Measurements from ENCODE around the gene TNFAIP8L3.
"Not testable (repeated sequence)": the region's sequence is repeated elsewhere in the genome, so short reads cannot be mapped to it uniquely, and the experiment has no call there.

The TNFAIP8L3 gene

GRCh38 chr15:51060030-51060673 is 34.6 kb downstream of the TNFAIP8L3 start:
- no peak for DNase-seq (ENCODE audit: low spot score)

GRCh38 chr15:51054535-51054934 is 40.2 kb downstream of the TNFAIP8L3 start:
- DNase-seq (ENCODE audit: low spot score) = no peak

DNA sequence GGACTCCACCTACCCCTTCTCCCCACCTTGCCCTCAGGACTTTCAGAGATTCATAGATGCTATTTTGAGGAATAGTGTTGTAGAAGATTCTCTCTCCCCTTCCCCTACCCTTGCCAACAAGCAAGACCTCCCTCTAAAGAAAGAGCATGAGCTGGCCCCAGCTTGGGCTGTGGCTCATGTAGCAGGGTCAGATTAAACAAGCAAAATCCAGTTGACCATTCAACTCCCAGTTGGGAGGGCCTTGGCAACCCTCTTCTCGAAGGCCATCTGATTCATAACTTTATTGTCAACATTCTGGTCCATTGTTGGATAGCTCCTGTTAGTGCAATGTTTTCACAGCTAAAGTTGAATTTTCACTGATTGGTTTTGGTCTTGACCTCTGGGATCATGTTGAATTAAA is 41.1 kb downstream of the TNFAIP8L3 start:
- no peak for DNase-seq (ENCODE audit: low spot score)

- peak; percentile 38 for DNase-seq (ENCODE audit: low spot score)
These were observed 42.9 kb downstream of the TNFAIP8L3 start for GRCh38 chr15:51051776-51052175.

DNA sequence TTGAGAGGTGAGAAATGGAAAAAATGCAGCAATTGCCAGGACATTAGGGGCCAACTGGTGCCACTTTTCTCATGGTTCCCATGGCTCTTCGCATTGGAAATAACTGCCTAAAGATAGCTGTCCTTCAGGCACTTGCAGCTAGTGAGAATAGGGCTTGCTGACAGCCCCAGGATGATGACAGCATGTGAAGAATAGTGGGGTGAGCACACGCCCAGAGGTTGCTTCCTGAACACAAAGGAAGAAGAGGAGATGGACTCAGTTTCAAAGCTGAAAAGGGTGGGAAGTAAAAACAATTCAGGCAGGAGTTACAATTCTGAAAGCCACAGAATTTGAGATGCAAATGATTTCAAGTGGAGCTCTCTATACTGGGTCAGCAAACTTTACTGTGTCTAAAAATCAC is 45.6 kb downstream of the TNFAIP8L3 start:
- DNase-seq (ENCODE audit: low spot score) = no peak

- no peak for DNase-seq (ENCODE audit: low spot score)
These were observed 46.4 kb downstream of the TNFAIP8L3 start for GRCh38 chr15:51048308-51048707.

DNA sequence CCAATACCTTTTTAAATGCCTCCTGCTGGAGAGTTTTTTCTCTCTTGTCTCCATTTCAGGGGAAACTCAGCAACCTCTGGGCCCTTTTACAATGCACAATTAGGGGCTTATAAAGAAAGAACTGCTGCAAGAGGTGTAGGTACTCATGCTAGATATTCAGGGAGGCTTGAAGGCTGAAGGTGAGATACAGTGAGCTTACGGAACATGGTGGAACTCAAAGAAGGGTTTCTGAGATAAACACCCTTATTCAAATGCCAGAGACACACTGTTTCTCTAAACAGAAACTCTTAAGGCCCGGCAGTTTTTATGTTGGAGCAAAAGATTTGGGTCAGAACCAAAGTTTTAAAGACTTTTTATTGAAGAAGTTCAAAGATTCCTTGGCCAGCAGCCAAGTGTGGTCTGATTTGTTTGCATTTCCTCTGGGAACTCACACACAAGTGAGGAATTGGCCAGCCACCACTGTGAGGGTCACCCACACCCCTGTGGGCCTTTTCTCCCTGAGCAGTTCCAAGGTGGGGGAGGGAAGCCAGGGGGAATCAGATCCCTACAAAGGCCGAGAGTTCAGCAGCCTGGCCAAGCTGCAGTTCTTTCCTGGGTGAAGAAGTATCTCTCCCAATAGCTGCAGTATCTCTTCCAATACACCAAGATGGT is 47.8 kb downstream of the TNFAIP8L3 start:
- peak; percentile 24 for DNase-seq (ENCODE audit: low spot score)

GRCh38 chr15:51046016-51046415 is 48.7 kb downstream of the TNFAIP8L3 start:
- no peak for DNase-seq (ENCODE audit: low spot score)

DNA sequence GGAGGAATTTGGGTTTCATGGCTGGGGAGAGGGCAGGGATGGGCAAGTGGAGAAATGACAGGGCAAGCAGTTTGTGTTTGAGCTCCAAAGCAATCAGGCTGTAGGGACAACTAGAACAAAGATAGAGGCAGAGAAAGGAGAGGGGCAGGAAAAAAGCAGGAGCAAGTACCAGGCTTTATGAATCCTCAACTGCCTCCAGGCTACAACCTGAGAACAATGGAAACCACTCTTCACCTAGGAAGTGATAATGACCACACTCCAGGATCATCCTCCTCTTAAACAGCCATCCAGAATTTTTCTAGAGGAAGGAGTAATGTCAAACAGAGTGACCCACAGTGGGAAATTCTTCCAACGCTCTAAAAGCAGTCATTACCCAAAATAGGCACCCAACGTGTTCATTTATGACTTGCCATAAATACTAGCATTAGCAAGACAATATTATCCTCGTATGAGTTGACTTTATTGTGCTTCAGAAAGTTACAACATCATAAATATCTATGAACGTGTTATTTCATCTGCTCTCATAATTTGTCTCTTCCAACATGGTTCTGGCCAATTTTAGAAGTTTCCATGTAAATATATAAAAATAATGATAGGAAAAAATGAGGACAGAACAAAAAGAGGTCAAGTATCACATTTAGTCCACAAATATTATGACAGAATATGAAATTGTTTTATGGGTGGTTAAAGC is 50.5 kb downstream of the TNFAIP8L3 start:
- no peak for DNase-seq (ENCODE audit: low spot score)

DNA sequence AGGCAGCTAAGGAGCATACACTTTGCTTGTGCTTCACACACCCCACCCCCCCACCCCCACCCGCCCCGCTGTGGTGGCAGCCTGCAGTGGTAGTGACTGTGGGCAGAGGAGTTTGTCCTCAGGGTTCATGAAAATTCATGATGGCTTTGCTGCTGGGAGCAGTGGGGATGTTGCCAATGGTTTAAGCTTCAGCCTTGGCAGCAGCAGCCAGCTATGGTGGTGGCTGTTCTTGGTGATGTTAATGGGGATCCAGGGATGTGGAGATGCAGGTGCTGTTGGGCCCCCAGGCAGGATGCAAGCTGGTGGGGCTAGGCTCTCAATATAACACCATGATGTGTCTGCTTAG is 55.8 kb downstream of the TNFAIP8L3 start:
- no peak for DNase-seq (ENCODE audit: low spot score)

DNA sequence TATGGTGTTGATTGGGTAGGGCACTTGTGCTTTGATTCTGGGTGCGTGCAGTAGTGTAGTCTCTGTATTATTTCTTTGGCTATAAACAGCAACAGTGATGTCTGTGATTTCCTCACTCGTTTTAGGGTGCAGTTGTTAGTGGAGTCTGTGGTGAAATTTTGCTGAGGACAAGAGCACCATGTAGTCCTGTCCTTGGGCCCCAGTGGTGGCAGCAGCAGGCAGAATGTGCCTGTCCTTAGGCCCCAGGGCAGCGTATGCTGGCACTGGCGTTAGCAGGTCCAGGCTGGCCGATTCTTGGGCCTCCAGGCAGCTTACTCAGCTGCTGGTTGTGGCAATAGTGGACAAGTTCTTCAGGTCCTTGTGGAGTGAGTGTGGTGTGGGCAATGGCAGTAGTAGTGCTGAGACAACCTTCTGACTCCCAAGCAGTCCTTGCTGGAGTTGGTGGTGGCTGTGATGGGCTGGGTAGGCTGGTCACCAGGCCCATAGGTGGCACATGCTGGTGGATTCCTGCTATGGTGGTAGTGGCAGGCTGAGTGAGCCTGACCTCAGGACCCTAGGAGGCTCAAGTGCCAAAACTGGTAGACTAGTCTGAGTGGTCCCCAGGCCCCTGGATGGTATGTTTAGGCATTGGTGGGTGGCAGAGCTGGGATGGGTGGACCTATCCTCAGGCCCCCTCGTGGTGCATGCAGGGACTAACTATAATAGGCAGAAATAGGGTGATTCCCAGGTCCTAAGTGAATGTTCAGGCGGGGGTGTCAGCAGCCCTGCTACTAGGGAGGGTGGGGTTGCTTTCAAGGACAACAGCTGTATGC is 56.3 kb downstream of the TNFAIP8L3 start:
- DNase-seq (ENCODE audit: low spot score) = no peak

GRCh38 chr15:51037474-51037873 is 57.2 kb downstream of the TNFAIP8L3 start:
- DNase-seq (ENCODE audit: low spot score) = not testable (repeated sequence)

DNA sequence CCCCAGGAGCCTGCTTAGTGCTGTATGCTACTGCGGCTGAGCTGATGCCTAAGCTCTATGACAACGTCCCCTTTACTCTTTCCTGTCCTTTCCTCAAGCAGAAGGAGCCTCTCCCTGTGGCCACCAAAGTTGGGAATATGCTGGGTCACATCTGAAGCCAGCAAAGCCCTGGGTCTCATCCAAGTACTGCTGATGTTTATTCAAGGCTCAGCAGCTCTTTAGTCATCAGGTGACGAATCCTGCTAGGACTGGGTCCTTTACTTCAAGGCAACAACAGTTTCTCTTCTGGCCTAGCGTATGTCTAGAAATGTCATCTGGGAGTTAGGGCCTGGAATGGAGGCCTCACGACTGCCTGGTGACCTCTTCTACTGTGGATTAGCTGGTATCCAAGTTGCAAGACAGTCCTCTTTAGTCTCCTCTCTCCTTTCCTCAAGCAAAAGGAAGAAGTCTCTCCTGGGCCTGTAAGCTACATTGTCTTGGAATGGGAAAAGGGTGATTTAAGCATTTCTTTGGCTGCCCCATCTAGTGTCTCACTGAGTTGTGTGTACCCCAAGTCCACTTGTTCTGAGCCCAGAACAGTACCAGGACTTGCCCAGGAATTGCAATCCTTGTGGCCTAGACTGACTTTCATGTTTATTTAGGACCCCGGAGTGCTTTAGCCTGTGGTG is 63.9 kb downstream of the TNFAIP8L3 start:
- no peak for DNase-seq (ENCODE audit: low spot score)

GRCh38 chr15:51025454-51025846 is 69.3 kb downstream of the TNFAIP8L3 start:
- DNase-seq (ENCODE audit: low spot score) = no peak

DNA sequence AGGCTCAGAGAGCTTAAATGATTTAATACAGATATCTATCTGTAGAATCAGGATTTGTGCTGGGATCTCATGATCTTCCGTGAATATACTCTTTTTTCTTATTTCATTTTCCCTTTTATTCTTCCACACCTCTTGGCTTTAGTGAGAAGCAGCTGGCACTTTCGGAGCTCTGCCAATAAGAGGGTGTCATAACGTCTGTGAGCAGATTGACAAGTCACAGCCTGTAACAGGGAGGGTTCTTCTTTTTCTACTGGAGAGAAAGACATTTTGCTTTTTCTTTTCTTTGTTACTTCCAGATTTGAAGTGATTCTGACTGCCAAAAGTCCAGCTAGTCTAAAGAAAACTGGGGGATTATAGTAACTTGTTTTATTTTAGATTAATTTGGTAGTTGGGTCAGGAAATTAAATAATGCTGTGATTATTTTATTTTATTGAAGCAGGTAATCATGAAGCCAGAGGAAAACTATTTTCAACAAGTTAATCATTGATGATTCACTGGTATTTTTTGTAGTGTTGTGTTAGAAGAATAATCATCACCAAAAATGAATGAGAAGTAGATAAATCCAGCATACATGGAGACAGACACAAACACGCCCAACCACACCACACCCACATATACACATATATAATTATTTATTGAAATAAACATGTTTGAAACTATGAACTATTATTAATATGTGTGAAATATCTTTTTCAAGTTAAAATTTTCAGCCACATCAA is 69.8 kb downstream of the TNFAIP8L3 start:
- no peak for DNase-seq (ENCODE audit: low spot score)

DNA sequence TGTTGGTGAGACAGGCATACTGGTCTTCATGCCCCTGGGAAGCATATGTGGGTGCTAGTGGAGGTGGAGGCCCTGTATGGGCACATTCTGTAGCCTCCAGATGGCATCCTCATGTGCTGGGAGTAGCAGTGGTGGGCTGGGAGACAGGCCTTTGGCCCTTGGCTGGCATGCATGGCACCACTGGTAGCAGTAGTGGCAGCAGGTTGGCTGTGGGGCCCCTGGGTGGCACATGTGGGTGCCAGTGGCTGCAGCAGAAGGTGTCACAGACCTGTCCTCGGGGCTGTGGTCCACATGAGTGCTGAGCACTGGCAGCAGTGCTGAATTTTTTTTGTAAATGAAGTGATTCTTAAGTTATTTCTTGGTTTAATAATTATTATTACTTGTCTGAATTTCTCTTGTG is 71.2 kb downstream of the TNFAIP8L3 start:
- no peak for DNase-seq (ENCODE audit: low spot score)

GRCh38 chr15:51022206-51022605 is 72.5 kb downstream of the TNFAIP8L3 start:
- no peak for DNase-seq (ENCODE audit: low spot score)

DNA sequence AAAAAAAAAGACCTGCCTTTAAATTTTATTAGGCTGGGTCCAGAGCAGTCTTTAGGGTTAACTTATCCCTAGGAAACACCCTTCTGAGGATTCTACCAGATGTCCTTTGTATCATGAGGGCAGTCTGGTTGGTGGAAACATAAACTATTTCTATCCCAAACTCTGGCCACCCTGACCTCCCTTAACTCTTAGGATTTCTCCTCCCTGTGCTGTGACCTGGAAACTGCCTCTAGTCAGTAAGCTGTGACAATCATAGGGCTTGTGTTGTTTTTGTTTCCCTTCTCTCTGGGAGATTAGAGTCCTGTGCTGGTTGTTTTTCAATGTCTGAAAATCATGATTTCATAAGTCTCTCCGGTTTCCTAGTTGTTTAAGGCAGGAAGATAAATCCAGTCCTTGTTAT is 78.1 kb downstream of the TNFAIP8L3 start:
- no peak for DNase-seq (ENCODE audit: low spot score)

GRCh38 chr15:51011212-51011611 is 83.5 kb downstream of the TNFAIP8L3 start:
- no peak for DNase-seq (ENCODE audit: low spot score)

GRCh38 chr15:51007131-51007666 is 87.5 kb downstream of the TNFAIP8L3 start:
- DNase-seq (ENCODE audit: low spot score) = no peak
